Neural progenitor cell (in vitro differentiated cells): ENCODE results near the gene GALNT18. TPM values are rescaled to one million over a fixed set of nuclear protein-coding genes. Genes with fewer than 3 reads are reported as not detected.

Source experiments
- DNase-seq: peaks from one replicate; pipeline ENCODE4 v3.0.0-alpha.2; 2016; ENCODE audit warnings: low spot score
- H2AFZ ChIP-seq: fragments of 200-600 bp; sonication (generic); replicated peaks from 2 replicates; pipeline ENCODE4 v1.6.1; 2016; ENCODE audit warnings: antibody characterized with exemption
- H3F3A ChIP-seq: fragments of 200-600 bp; sonication (generic); 2 replicates; pipeline ENCODE4 v1.6.1; 2016; ENCODE audit warnings: antibody characterized with exemption, low read depth
- H3K27ac ChIP-seq: fragments of 200-600 bp; sonication (generic); 2 replicates; pipeline ENCODE4 v1.5.1; 2016; ENCODE audit warnings: mild to moderate bottlenecking
- H3K27me3 ChIP-seq: fragments of 200-600 bp; sonication (generic); 2 replicates; pipeline ENCODE4 v1.6.1; 2016; ENCODE audit warnings: mild to moderate bottlenecking, moderate library complexity
- H3K36me3 ChIP-seq: fragments of 200-600 bp; sonication (generic); 2 replicates; pipeline ENCODE4 v1.5.1; 2016
- H3K4me1 ChIP-seq: fragments of 200-600 bp; sonication (generic); 2 replicates; pipeline ENCODE4 v1.6.1; 2016; ENCODE audit warnings: mixed run types
- H3K4me2 ChIP-seq: fragments of 200-600 bp; sonication (generic); 2 replicates; pipeline ENCODE4 v1.6.1; 2016
- H3K4me3 ChIP-seq: fragments of 200-600 bp; sonication (generic); 2 replicates; pipeline ENCODE4 v1.5.1; 2016
- H3K79me2 ChIP-seq: fragments of 200-600 bp; sonication (generic); 2 replicates; pipeline ENCODE4 v1.6.1; 2016; ENCODE audit warnings: low read depth
- H3K9ac ChIP-seq: fragments of 200-600 bp; sonication (generic); 2 replicates; pipeline ENCODE4 v1.6.1; 2016
- H3K9me3 ChIP-seq: fragments of 200-600 bp; sonication (generic); 2 replicates; pipeline ENCODE4 v1.5.1; 2016; ENCODE audit warnings: low read depth
- H4K20me1 ChIP-seq: fragments of 200-600 bp; sonication (generic); 2 replicates; pipeline ENCODE4 v1.6.1; 2016; ENCODE audit warnings: low read depth
- H3K27ac Mint-ChIP-seq: 3 replicates; pipeline ENCODE4 v1.8.0; 2021; ENCODE audit warnings: mixed read lengths
- H3K27me3 Mint-ChIP-seq: 2 replicates; pipeline ENCODE4 v1.8.0; 2022; ENCODE audit warnings: low read depth, mild to moderate bottlenecking, inconsistent platforms, moderate library complexity, mixed read lengths; ENCODE audit not compliant: insufficient read depth
- H3K36me3 Mint-ChIP-seq: 3 replicates; pipeline ENCODE4 v1.8.0; 2021; ENCODE audit warnings: mixed read lengths
- H3K4me1 Mint-ChIP-seq: 3 replicates; pipeline ENCODE4 v1.8.0; 2021; ENCODE audit warnings: mixed read lengths
- H3K4me3 Mint-ChIP-seq: 3 replicates; pipeline ENCODE4 v1.8.0; 2021; ENCODE audit warnings: mild to moderate bottlenecking, moderate library complexity, mixed read lengths
- H3K9me3 Mint-ChIP-seq: 3 replicates; pipeline ENCODE4 v1.8.0; 2020; ENCODE audit warnings: mixed read lengths
- CTCF ChIP-seq: fragments of 200-600 bp; sonication (generic); IDR thresholded peaks from 2 replicates; pipeline ENCODE4 v1.5.1; 2017; ENCODE audit warnings: antibody characterized with exemption, mild to moderate bottlenecking
- EZH2 ChIP-seq: fragments of 200-600 bp; sonication (generic); IDR thresholded peaks from 2 replicates; pipeline ENCODE4 v1.6.1; 2017; ENCODE audit warnings: antibody characterized with exemption, mild to moderate bottlenecking, moderate library complexity
- EZH2phosphoT487 ChIP-seq: fragments of 200-600 bp; sonication (generic); IDR thresholded peaks from 2 replicates; pipeline ENCODE4 v1.6.1; 2017; ENCODE audit warnings: antibody characterized with exemption
- total RNA-seq: library from RNA; depleted of rRNA; stranded (reverse); fragments of >200 nt; gene quantifications from 2 replicates; pipeline ENCODE4 v1.2.3, GENCODE V29; 2015; ENCODE audit warnings: low replicate concordance

GALNT18 gene
- total RNA-seq, 1 donor from 2014 or later, result 2.4 TPM

- Histone ChIP-seq H3K79me2 (no peaks in the 10 kb centered on the region), H3K4me3 (no peak overlapping the region), H3K4me2 (no peak overlapping the region), H3K4me1 (no peaks in the 10 kb centered on the region), H3K36me3 (no peaks in the 10 kb centered on the region), H4K20me1 (no peaks in the 10 kb centered on the region), H3K27me3 (no peaks in the 10 kb centered on the region), H2AFZ (peak overlapping the region; percentile 31), H3K9me3 (no peaks in the 10 kb centered on the region), H3F3A (no peaks in the 10 kb centered on the region), H3K9ac (no peak overlapping the region), H3K27ac (no peak overlapping the region)
- Mint-ChIP-seq H3K9me3 (no peaks in the 10 kb centered on the region), H3K27ac (no peak overlapping the region), H3K36me3 (no peaks in the 10 kb centered on the region), H3K4me1 (peaks cover 6% of the 10 kb centered on the region), H3K4me3 (no peak overlapping the region), H3K27me3 (peaks cover 5% of the 10 kb centered on the region)
- DNase-seq, result no peak
- TF ChIP-seq CTCF (no peak), EZH2 (no peak), EZH2phosphoT487 (no peak)
These were observed 51.8 kb downstream of the GALNT18 start for GRCh38 chr11:11569936-11570491.

- Mint-ChIP-seq H3K9me3 (no peaks in the 10 kb centered on the region), H3K4me1 (peaks cover 6% of the 10 kb centered on the region), H3K27me3 (peaks cover 5% of the 10 kb centered on the region), H3K27ac (no peak overlapping the region), H3K36me3 (no peaks in the 10 kb centered on the region), H3K4me3 (no peak overlapping the region)
- no peak for DNase-seq
- H3K9ac ChIP-seq, result no peak overlapping the region
- H3K4me2 ChIP-seq, result no peak overlapping the region
- no peaks in the 10 kb centered on the region for H3K79me2 ChIP-seq
- TF ChIP-seq EZH2phosphoT487 (no peak), EZH2 (no peak), CTCF (no peak)
- no peaks in the 10 kb centered on the region for H3K27me3 ChIP-seq
- no peak overlapping the region for H3K4me3 ChIP-seq
- H3K4me1 ChIP-seq, result no peaks in the 10 kb centered on the region
- H3K9me3 ChIP-seq, result no peaks in the 10 kb centered on the region
- no peaks in the 10 kb centered on the region for H3F3A ChIP-seq
- H4K20me1 ChIP-seq, result no peaks in the 10 kb centered on the region
- no peak overlapping the region for H2AFZ ChIP-seq
- H3K36me3 ChIP-seq, result no peaks in the 10 kb centered on the region
- H3K27ac ChIP-seq, result no peak overlapping the region
These were observed 53.1 kb downstream of the GALNT18 start for GRCh38 chr11:11568651-11569229.

- H3K9ac ChIP-seq, result no peak overlapping the region
- no peaks in the 10 kb centered on the region for H3K9me3 ChIP-seq
- no peak overlapping the region for H3K4me2 ChIP-seq
- Mint-ChIP-seq H3K36me3 (no peaks in the 10 kb centered on the region), H3K27me3 (peaks cover 2% of the 10 kb centered on the region), H3K27ac (no peak overlapping the region), H3K4me3 (no peak overlapping the region), H3K9me3 (no peaks in the 10 kb centered on the region), H3K4me1 (peaks cover 6% of the 10 kb centered on the region)
- TF ChIP-seq CTCF (no peak), EZH2phosphoT487 (no peak), EZH2 (no peak)
- no peak overlapping the region for H2AFZ ChIP-seq
- no peaks in the 10 kb centered on the region for H3K27me3 ChIP-seq
- H3K4me3 ChIP-seq, result no peak overlapping the region
- H4K20me1 ChIP-seq, result no peaks in the 10 kb centered on the region
- H3K27ac ChIP-seq, result no peak overlapping the region
- H3K36me3 ChIP-seq, result no peaks in the 10 kb centered on the region
- H3K4me1 ChIP-seq, result no peaks in the 10 kb centered on the region
- DNase-seq, result no peak
- no peaks in the 10 kb centered on the region for H3K79me2 ChIP-seq
- H3F3A ChIP-seq, result no peaks in the 10 kb centered on the region
These were observed 53.7 kb downstream of the GALNT18 start for GRCh38 chr11:11567936-11568650.
